ENCODE data around the gene CBR1.

DNA sequence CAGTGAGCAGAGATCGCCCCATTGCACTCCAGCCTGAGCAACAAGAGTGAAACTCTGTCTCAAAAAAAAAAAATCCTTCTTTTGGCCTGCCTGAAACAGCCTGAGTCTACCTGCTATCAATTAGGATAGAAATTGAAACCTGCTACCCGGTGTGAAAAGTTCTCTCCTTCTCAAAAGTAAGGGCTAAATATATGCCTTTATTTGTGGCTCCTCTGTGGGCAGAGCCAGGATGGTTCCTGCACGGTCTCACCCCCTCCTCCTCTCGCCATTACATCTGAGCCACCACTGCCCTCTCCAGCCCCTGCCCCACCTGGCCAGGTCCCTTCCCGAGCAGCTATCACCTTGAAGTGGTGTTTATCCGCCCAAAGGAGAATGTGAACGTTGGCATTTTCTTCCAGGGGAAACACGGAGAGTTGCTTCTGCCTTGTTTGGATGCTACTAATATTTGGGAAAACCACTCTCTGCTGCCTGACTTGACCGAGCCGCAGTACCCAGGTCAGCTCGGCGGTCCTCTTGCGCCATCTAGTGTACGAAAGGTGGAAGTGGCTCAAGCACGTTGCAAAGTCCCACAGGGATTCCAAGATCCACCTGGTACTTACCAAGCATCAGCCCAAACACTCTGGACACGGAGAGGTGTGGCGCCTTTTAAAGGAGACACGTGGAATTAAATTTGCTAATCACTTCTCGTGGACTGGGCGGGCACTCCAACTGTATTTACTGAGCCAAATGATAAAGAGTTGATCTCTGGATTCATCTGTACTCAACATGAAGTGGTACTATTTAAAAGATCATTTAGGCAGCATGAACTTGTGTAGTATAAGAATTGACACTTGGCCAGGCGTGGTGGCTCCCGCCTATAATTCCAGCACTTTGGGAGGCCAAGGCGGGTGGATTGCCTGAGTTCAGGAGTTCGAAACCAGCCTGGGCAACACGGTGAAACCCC lies 41.4 kb upstream of the CBR1 start:
- TF ChIP-seq POLR2A (IDR thresholded peaks at IDR 0.05; ENCODE audit: low read length) (no peak), GATA1 (IDR thresholded peaks at IDR 0.05; ENCODE audit: low read depth, low read length) (no peak)
